Measurements from ENCODE around the gene EPN3. TPM values are rescaled to one million over a fixed set of nuclear protein-coding genes. Genes with fewer than 3 reads are reported as not detected.

Gene EPN3
- total RNA-seq, 1 experiment from 2014 or later: 0.92 TPM

GRCh38 chr17:50579399-50579798, 46.9 kb downstream of the EPN3 start:
- no peaks in the 10 kb centered on the region for H3K9me3 ChIP-seq (ENCODE audit: control insufficient read depth, insufficient read depth, low read depth, low read length)
- CTCF ChIA-PET: no interaction called here
- no peaks in the 10 kb centered on the region for H3K27me3 ChIP-seq (ENCODE audit: control insufficient read depth, insufficient read depth, low read length)
- no peak for ATAC-seq
- H3K4me3 ChIP-seq (ENCODE audit: low read depth in 2 of 2, low read length in 2 of 2): no peak overlapping the region
- H3K4me1 ChIP-seq (ENCODE audit: control insufficient read depth, insufficient read depth, low read length): no peaks in the 10 kb centered on the region
- TF ChIP-seq POLR2AphosphoS5 (IDR thresholded peaks at IDR 0.05; ENCODE audit: low read depth, low read length): no peak
- TF ChIP-seq CTCF (IDR thresholded peaks at IDR 0.05): no peak
- no peak for TF ChIP-seq SIN3A (IDR thresholded peaks at IDR 0.05; ENCODE audit: borderline replicate concordance, insufficient read depth, low read depth, low read length)
- TF ChIP-seq TCF7L2 (IDR thresholded peaks at IDR 0.05; ENCODE audit: low read depth, low read length): no peak
- no peak for TF ChIP-seq REST (IDR thresholded peaks at IDR 0.05; ENCODE audit: insufficient read depth in 1 of 2, low read depth in 2 of 2, low read length in 1 of 2)
- BruUV-seq (replicated peaks): no TSS peak
- no peak for DNase-seq (ENCODE audit: low read depth, low spot score)
- POLR2A ChIA-PET: no interaction called here
- intact Hi-C loops (cut with micrococcal nuclease; ENCODE audit: unreplicated experiment): no loop called here
- H3K36me3 ChIP-seq (ENCODE audit: control insufficient read depth, insufficient read depth, low read length): no peaks in the 10 kb centered on the region
- no peak overlapping the region for H3K27ac ChIP-seq (ENCODE audit: low read length)
- in situ Hi-C loops (cut with HindIII; ENCODE audit: low pct_unique_long_range_greater_than_20kb, low sequenced_read_pairs): no loop called here

GRCh38 chr17:50580646-50581045, 48.1 kb downstream of the EPN3 start:
- DNase-seq (ENCODE audit: low read depth, low spot score): no peak
- intact Hi-C loops (cut with micrococcal nuclease; ENCODE audit: unreplicated experiment): no loop called here
- no peak overlapping the region for H3K4me3 ChIP-seq (ENCODE audit: low read depth in 2 of 2, low read length in 2 of 2)
- POLR2A ChIA-PET: no interaction called here
- H3K4me1 ChIP-seq (ENCODE audit: control insufficient read depth, insufficient read depth, low read length): peaks cover 10% of the 10 kb centered on the region; the same call in 1 of the 2 replicates
- no peaks in the 10 kb centered on the region for H3K36me3 ChIP-seq (ENCODE audit: control insufficient read depth, insufficient read depth, low read length)
- no peaks in the 10 kb centered on the region for H3K9me3 ChIP-seq (ENCODE audit: control insufficient read depth, insufficient read depth, low read depth, low read length)
- no peak overlapping the region for H3K27ac ChIP-seq (ENCODE audit: low read length)
- in situ Hi-C loops (cut with HindIII; ENCODE audit: low pct_unique_long_range_greater_than_20kb, low sequenced_read_pairs): no loop called here
- TF ChIP-seq POLR2AphosphoS5 (IDR thresholded peaks at IDR 0.05; ENCODE audit: low read depth, low read length) (no peak), TCF7L2 (IDR thresholded peaks at IDR 0.05; ENCODE audit: low read depth, low read length) (no peak), SIN3A (IDR thresholded peaks at IDR 0.05; ENCODE audit: borderline replicate concordance, insufficient read depth, low read depth, low read length) (no peak), CTCF (IDR thresholded peaks at IDR 0.05) (no peak), REST (IDR thresholded peaks at IDR 0.05; ENCODE audit: insufficient read depth in 1 of 2, low read depth in 2 of 2, low read length in 1 of 2) (no peak)
- no TSS peak for BruUV-seq (replicated peaks)
- CTCF ChIA-PET: no interaction called here
- no peak for ATAC-seq
- no peaks in the 10 kb centered on the region for H3K27me3 ChIP-seq (ENCODE audit: control insufficient read depth, insufficient read depth, low read length)

Data from Panc1 (cell line).